Fibroblast of upper back skin (primary cell): ENCODE results near the gene RPS6KB2.
"Not testable (repeated sequence)": the region's sequence is repeated elsewhere in the genome, so short reads cannot be mapped to it uniquely, and the experiment has no call there.

Experiments used
- DNase-seq: peaks from one replicate; pipeline ENCODE4 v3.0.0-alpha.2; 2013

Gene RPS6KB2

DNA sequence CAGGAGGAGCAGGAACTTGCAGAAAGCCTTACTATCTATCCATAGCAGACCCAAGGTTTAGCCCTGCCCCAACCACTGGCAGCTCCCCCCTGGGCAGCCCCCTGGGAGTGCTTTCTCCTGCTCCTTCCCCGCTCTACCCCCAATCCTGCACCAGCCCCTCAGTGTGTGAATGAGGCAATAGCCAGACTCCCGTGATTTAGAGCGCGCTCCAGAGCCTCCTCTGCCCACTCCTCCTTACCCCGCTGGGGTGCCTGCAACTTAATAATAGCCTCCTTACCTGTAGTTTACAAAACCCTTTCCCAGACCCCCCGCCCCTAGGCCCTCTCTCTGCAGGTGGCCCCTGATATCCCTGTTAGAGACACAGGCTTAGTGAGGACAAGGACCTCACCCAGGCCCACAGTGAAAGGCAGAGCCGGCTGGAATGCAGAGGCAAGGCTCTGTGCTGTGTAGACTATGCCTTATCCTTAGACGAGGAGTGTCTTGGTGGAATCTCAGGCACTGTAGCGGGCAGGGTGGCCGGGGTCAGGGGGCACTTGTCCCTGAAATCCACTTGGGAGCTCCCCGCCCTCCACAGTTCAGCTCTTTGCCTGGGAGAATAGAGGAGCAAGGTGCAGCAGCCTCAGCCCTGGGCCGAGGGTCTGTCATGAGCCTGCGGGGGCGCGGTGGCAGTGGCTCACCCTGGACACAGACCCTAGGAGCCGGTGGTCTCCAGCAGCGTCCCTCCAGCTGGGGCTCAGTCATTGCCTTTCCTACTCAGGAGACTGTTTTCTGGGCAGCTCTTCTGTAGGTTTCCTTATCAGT lies 17.1 kb upstream of the RPS6KB2 start:
- DNase-seq = no peak

DNA sequence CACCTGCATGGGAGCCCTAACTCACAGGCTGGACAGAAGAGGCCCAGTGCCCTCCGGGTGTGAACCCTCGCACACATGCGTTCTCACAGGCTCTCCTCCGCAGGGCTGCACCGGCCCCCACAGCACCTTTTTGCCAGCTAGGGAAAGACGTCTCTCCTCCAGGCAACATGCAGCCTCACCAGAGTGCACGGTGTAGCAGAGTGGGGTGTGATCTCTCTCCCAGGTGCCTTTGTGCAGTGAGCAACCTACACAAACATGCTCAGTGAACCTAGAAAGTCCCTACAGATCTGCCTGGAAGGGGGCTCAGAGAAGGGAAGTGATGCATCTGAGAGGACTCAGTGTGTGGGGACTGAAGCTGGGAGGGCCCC lies 16.5 kb upstream of the RPS6KB2 start:
- no peak for DNase-seq

DNA sequence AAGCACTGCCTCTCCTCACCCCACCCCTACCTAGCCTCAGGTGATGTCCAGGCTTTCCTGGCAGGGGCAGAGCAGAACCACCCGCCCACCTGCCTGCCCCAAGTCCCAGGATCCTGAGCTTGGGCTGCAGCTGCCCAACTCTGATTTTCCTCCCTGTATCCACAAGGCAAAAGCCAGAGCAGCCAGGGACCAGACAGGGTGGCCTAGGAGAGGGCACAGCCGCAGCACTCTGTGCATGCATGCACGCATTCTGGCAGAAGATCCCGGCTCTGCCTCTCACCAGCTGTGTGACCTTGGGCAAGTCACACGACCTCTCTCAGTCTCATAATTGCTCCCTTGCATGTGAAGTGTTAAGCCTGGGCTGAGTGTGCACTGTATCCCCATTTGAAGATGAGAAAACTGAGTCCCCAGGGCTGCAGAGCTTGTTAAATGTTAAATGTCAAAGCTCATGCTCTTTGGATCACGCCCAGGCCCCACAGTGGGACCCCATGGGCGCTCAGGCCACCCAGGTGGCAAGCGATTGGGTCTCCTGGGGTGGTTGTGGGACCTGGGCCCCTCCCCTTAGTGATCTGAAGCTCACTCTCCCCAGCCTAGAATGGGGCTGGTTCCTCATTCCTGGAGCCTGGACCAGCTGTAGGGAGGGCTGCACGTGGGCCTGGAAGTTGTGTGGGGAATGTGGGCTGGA lies 15.7 kb upstream of the RPS6KB2 start:
- no peak for DNase-seq

DNA sequence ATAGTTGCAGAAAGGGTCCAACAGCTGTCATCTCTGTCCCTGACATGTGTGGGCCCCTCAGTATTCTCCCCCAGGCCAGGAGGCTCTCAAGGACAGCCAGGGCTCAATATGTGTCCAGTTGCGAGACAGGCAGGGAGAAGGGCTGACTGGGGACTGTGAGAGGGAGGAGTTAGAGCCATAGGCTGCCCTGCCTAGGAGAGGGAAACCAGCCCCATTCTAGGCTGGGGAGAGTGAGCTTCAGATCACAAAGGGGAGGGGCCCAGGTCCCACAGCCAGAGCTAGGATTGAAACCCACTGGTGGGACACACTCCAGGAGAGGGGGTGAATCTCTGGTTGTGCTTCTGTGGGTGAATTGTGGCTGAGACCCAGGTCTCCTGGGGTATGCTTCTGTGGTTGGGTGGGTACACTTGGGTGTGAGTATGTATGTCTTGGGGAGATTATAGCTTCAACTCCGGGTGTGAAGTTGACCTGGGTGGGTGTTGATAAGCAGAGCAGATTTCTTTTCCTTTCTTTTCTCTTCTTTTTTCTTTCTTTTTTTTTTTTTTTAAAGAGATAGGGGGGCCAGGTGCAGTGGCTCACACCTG lies 14.9 kb upstream of the RPS6KB2 start:
- no peak for DNase-seq

DNA sequence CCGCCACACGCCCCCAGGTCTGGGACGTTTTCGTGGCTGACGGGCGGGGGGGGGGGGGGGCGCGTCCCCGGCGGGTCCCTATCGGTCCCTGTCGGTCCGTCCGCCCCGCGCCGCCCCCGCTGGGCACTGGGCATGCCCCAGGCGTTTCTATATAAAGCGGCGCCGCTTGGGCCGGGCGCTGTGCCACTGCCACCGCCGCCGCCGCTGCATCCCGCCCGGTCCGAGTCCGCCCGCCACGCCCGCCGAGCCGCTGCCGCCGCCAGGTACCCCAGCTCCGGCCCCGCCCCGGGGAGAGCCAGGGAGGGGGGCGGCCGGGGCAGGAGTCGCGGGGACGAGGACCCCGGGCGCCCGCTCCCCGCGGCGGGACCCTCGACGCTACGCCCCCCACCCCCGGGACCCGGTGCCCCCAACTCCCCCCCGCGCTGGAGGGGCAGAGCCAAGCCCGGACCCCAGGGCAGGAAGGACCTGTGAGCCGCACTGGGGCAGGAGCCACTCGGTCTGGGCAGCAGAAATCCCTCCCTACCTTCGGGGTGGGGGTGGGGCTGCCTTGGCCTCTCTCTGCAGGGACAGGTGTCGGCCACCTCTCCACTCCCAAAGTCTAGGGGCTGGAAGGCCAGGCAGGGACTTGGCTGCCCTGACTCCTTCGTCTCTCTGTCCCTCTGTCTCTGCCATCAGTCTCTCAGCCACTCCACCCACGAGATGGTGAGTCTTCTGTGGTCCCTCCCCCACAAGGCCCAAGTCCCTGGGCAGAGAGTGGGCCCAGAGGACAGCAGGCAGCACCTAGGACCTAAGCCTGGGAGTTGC lies 12.6 kb upstream of the RPS6KB2 start, which contains the start of gene CARNS1:
Gene CARNS1, plus strand, starts transcription at position 178 of the 804 bp plus-strand sequence. Its CDS starts 522 bp downstream, at position 700.
- DNase-seq = no peak

DNA sequence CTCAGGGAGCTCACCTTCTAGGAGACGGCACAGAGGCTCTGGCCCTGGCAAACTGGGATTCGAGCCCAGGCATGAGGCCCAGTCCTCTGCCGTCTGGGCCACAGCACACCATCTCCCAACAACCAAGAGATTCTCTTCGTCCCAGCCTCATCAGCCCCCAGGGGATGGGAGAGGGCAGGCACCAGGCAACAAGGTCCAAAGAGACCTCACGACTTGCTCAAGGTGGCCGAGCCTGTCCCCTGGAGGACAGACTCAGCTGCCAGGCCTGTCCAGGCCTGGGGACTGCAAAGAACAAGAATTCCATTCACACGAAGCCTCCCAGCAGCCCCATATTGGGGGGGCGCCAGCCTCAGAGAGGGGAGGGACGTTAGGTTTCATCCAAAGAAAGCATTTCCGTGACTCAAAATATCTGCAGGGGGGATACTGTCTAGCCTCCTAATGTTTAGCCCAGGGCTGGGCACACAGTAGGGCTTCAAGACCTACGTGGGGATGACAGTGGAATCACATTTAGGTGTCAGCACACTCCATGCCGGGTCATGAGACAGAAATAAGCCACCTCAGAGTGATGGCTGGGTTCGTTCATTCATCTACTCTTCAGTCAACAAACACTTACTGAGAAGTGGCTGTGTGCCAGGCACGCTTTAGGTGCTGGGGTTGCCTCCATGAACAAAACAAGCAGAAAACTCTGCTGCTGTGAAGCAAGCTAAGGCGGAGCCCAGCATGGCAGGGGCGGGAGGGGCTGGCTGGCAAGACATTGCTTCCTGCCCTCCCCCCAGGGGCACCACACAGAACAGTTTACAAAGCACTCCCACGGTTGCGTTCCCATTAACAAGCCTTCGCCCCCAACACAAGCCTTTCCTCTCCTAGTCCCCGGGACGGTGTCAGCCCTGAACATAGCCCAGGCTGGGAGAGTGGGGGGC lies 11.6 kb upstream of the RPS6KB2 start:
- DNase-seq = no peak

DNA sequence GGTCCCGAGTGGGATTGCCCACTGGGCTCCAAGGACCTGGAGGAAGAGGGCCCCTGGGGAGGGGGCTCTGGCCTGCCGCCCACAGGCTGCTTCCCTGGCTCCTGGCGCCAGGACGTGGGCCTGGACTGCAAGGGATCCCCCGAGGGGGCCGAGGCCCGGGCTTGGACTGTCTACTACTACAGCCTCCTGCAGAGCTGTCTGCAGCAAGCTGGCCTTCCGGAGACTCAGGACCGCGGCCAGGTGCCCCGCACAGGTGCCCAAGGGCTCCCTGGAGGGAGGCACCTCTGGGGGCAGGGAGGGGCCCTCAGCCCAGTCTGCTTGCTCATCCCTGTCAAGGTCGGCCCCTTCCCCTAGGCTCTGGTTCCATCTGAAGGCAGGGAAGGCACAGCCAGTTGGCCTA lies 10.9 kb upstream of the RPS6KB2 start:
- DNase-seq = no peak

DNA sequence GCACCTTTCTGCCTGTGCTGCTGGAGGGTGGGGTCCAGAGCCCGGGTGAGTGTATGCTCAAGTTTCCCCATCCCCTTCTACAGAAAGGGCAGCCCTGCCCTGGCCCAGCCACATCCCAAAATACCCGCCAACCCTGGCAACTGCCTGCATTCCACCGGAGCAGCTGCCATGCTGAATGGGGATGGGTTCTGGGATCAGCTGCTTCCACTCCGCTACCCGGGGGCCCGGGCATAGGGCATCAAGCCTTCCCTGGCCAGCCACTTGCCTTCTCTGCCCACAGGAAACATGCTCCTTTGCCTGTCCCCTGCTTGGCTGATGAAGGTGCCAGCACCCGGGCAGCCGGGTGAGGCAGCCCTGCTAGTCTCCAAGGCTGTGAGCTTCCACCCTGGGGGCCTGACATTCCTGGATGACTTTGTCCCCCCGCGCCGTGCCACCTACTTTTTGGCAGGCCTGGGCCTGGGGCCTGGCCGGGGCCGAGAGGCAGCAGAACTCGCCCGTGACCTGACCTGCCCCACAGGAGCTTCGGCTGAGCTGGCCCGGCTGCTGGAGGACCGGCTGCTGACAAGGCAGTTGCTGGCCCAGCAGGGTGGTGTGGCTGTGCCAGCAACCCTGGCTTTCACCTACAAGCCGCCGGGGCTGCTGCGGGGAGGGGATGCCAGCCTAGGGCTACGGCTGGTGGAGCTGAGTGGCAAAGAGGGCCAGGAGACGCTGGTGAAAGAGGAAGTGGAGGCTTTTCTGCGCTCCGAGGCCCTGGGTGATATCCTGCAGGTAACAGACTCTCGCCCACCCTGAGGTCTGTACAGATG lies 9.6 kb upstream of the RPS6KB2 start:
- DNase-seq = no peak

DNA sequence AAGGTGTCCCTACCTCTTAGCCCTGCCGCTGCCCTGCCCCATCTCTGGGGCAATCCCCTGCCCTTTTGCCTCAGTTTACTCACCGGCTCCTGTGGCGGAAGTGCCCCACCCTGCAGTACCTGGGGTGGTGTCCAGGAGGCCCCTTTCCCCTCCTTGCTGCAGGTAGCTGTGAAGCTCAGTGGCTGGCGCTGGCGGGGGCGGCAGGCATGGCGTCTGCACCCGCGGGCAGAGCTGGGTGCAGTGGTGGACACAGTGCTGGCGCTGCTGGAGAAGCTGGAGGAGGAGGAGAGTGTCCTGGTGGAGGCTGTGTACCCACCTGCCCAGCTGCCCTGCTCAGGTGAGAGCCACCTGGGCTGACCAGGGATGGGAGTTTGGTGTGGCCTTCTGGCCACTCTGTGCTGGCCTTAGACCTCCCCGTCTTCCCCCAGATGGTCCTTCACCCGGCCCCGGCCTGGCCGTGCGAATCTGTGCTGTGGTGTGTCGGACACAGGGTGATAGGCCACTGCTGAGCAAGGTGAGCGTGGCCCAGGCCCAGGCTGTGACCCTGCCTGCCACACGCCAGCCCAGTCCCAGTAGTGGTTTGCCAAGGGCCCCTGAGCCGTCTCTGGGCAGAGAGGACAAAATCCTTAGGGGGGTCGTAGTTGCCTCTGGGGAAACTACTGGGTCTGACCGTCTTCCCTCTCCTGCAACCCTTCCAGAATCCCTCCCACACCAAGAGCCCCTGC lies 8.8 kb upstream of the RPS6KB2 start:
- no peak for DNase-seq

DNA sequence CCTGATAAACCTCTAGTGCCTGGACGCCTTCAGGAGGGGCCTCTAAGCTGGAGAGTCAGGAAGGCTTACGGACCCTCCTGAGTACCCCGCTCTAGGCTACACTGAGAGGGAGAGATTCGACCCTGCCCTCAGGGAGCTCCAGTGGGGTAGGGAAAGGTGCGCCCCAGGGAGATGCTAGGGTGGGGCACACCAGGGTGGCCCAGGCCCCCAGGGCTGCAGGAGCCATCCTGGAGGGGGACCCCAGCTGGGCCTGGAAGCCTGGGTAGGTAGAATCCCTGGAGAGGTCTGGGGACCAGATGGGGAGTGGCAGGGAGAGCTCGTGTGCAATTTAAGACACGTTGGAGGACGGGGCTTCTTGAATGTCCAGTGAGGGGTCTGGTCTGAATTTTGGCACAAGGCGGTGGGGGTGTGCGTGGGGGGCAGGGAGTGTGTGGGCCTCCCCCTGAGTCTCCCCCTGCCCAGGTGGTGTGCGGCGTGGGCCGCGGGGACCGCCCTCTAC lies 8.1 kb upstream of the RPS6KB2 start:
- DNase-seq = no peak

DNA sequence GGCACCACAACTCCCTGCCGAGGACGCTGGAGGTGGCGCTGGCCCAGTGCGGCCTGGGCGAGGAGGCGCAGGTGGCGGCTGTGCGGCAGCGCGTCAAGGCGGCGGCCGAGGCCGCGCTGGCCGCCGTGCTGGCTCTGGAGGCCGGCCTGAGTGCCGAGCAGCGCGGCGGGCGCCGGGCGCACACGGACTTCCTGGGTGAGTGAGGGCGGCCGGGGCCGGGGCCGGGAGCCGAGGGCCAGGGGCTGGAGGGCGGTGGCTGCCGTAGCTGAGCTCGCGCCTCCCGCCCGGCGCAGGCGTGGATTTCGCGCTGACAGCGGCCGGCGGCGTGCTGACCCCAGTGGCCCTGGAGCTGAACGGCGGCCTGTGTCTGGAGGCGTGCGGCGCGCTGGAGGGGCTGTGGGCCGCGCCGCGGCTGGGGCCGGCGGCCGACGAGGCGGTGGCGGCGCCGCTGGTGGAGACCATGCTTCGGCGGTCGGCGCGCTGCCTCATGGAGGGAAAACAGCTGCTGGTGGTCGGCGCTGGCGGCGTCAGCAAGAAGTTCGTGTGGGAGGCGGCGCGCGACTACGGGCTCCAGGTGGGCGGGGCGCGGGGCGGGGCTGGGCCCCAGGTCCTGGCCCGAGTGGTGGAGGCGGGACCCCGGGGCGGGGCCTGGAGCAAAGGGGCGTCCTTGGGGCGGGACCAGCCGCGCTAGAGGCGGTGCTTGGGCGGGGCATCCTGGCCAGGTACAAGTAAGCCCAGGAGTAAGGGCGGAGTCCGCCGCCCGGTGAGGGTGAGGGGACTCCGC lies 7.5 kb upstream of the RPS6KB2 start:
- peak; percentile 90 for DNase-seq

DNA sequence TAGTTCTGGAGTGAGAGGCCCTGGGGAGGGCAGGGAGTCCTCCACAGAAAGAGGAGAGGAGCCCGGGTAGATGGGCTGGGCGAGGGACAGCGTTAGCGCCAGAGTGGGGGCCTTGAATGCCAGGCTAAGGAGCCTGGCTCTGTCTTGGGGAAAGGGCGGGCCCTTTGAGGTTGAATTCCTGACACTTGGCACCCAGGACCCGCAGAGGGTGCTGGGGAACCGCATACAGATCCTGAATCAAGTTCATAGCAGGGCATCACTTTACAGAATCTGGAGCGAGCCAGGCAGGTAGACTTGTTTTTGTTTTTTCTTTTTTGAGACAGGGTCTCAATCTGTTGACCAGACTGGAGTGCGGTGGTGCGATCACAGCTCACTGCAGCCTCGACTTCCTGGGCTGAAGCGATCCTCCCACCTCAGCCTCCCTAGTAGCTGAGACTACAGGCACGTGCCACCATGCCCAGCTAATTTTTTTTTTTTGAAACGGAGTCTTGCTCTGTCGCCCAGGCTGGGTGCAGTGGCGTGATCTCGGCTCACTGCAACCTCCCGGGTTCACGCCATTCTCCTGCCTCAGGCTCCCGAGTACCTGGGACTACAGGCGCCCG lies 6.8 kb upstream of the RPS6KB2 start:
- no peak for DNase-seq

DNA sequence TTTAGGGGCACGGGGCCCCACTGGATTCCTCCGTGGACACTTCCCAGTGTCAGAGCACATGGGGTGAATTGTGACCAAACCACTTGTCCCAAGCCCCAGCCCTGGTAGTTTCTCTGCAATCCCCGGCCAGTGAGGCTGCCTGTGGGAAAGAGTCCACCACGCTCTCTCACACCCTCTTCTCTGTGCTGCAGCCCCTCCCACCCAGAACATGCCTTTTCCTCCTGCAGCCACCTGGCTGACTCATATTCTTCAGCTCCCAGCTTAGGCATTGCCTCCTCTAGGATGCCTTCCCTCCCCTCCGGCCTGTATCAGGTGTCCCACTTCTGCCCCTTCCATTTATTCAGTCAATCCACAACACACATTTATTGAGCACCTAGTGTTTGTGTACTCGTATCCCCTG lies 5.4 kb upstream of the RPS6KB2 start:
- DNase-seq = no peak

DNA sequence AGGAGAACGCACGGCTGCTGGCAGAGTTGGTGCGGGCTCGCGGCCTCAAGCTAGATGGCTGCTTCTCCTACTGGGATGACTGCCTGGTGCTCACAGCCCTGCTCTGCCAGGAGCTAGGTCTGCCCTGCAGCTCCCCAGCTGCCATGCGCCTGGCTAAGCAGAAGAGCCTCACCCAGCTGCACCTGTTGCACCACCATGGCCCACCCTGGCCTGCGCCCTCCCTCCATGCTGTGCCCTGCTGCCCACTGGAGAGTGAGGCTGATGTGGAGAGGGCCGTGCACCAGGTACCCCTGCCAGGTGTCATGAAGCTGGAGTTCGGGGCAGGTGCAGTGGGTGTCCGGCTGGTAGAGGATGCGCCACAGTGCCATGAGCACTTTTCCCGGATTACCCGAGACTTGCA lies 4.8 kb upstream of the RPS6KB2 start:
- no peak for DNase-seq

DNA sequence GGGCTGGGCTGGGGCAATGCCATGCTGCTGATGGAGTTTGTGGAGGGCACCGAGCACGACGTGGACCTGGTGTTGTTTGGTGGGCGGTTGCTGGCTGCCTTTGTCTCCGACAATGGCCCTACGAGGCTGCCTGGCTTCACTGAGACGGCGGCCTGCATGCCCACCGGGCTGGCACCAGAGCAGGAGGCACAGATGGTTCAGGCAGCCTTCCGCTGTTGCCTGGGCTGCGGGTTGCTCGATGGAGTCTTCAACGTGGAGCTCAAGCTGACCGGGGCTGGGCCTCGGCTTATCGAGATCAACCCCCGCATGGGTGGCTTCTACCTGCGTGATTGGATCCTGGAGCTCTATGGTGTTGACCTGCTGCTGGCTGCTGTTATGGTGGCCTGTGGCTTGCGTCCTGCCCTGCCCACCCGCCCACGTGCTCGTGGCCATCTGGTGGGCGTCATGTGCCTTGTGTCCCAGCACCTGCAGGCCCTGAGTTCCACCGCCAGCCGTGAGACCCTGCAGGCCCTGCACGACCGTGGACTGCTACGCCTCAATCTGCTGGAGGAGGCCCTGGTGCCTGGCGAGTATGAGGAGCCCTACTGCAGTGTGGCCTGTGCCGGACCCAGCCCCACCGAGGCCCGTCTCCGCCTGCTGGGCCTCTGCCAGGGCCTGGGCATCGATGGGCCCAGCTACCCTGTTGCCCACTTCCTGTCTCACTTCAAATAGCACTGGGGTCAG lies 4.2 kb upstream of the RPS6KB2 start:
- no peak for DNase-seq

DNA sequence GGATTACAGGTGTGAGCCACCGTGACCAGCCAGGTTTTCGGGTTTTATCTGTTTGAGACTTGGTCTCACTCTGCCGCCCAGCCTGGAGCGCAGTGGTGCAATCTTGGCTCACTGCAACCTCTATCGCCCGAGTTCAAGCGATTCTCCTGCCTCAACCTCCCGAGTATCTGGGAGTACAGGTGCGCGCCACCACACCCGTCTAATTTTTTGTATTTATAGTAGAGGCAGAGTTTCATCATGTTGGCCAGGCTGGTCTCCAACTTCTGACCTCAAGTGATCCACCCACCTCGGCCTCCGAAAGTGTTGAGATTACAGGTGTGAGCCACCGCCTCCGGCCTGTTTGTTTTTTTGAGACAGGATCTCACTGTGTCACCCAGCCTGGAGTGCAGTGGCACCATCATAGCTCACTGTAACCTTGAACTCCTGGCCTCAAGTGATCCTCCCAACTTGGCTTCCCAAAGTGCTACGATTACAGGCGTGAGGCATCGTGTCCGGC lies 882 bp upstream of the RPS6KB2 start:
- not testable (repeated sequence) for DNase-seq

DNA sequence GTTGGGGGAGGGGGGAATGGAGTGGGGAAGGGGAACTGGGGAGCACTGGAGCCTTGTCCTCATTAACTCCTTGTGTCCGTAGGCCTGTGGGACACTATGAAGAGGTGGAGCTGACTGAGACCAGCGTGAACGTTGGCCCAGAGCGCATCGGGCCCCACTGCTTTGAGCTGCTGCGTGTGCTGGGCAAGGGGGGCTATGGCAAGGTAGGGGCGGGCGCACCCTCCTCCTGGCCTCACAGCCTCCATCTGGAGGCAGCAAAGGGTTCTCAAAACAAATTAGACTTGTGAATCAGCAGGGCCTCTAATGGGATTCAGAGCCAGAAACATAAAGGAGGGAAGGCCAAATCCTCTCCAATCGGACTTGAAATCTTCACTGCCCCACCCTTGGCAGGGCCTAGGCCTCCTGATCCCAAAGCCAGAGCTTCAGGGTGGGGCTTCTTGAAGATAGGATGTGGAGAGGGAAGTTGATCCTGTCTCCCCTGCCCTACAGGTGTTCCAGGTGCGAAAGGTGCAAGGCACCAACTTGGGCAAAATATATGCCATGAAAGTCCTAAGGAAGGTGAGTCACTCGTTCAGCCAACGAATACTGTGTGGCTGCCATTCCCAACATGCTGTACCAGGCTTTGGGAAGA lies 859 bp downstream of the RPS6KB2 start:
- no peak for DNase-seq

DNA sequence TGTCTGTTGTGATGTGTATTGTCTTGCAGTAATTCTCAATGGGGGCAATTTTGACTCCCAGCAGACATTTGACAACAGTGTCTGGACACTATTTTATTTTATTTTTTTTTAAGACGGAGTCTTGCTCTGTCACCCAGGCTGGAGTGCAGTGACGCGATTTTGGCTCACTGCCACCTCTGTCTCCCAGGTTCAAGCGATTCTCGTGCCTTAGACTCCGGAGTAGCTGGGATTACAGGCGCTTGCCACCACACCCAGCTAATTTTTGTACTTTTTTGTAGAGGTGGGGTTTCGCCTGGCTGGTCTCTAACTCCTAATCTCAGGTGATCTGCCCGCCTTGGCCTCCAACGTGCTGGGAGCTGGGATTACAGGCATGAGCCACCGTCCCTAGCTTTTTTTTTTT lies 1.4 kb downstream of the RPS6KB2 start:
- DNase-seq = no peak
